CD4-positive, alpha-beta T cell treated with Interleukin-17A for 1 hour (primary cell): ENCODE results near the gene LIPM.

Source experiments
- DNase-seq: peaks from one replicate; pipeline ENCODE4 v3.0.0-alpha.2; 2020

The LIPM gene

DNA sequence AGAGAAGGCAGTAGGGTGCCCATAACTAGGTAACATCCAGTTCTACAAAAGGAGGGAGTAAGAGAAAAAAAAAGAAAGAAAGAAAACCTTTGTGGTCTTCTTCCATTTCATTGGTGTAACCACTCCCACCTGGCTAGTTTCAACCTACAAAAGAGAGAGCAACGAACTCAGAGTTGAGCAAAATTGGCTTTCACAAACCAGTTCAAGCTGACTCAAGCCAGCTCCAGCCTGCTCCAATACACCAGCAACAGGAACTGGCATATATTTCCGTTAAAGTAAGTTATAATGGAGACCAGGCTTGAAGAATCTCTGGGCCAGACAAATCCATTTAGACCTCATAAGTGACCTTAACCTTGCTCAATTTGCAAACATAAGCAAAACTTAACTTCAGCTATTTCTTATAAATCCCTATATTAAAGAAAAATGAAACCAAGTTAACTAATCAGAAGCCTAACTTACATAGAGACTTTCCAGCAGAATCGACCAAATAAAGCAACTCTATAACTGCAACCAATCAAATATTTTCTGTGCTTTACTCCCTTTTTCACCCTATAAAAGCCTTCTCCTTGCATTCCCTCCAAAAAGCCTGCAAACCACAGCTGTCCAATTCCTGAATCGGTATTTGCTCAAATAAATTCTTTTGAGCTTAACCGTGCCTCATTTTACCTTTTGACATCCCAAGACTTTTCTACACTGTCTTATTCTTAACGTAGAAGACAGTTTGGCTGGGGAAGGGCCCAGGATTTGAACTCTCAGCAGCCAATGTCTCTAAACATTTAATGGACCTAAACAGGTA is 39.0 kb downstream of the LIPM start:
- no peak for DNase-seq

- no peak for DNase-seq
Measured at GRCh38 chr10:88843171-88843570, 40.6 kb downstream of the LIPM start.

DNA sequence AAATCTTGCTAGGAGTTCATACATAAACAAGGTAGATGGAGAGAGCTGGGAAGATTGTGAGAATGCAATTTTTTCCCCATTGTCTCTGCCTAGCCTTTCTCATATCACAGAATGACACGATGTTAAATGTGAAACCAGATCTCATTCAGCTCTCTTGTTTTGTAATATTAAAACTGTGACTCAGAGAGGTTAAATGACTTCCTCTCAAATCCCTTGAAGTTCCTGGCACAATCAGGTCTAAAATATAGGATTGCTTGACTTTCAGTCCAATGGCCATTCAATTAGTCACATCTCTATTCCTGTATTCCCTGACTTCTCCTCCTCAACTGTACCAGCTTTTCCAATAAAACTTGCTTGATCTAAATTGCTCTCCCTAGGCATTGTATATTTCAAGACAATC is 46.0 kb downstream of the LIPM start:
- no peak for DNase-seq

GRCh38 chr10:88849234-88849633 is 46.7 kb downstream of the LIPM start:
- DNase-seq = no peak

- DNase-seq = no peak
Measured at GRCh38 chr10:88850712-88851111, 48.2 kb downstream of the LIPM start.

GRCh38 chr10:88851706-88852105 is 49.2 kb downstream of the LIPM start, which contains the start of gene ANKRD22:
TSS of gene ANKRD22 (minus strand) at chr10:88851844. CDS start at chr10:88851607, 237 bp downstream.
- no peak for DNase-seq

DNA sequence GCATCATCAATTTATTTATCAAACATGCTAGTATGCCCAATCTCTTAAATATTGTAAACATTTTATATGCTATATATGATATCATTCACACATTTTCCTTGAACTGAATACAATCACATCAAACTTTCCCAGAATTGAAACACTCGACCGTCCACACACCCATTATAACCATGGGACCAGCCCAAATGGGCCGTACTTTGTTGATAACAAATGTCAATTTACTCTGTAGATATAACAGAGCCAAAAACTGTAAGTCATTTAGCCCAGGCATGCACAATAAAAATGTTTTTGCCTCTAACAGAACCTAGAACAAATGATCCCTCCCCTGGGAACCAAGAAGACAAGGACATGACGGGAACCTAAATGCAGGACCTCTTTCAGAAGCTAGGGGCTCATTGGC is 49.8 kb downstream of the LIPM start:
- DNase-seq = no peak

- no peak for DNase-seq
Measured at GRCh38 chr10:88853155-88853881, 50.8 kb downstream of the LIPM start.

- no peak for DNase-seq
Measured at GRCh38 chr10:88854684-88855083, 52.2 kb downstream of the LIPM start.

DNA sequence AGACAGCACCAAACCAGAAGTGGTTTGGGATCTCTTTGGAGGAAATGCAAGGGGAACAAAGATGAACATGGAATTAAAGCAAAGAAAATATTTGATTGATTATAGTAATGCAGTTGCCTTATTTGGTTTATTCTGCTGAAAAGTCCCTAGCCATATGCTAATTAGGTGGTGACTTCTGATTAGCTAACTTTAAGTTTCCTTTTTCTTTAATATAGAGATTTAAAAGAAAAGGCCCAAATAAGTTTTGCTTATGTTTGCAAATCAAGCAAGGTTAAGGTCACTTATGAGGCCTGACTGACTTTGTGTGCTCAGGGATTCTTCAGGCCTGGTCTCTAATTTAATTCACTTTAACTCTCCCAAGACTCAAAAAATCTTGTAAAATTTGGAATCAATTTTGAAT is 55.3 kb downstream of the LIPM start:
- no peak for DNase-seq

- no peak for DNase-seq
Measured at GRCh38 chr10:88858491-88858890, 56.0 kb downstream of the LIPM start.

GRCh38 chr10:88861036-88861435 is 58.5 kb downstream of the LIPM start:
- DNase-seq = no peak

- DNase-seq = no peak
Measured at GRCh38 chr10:88865281-88865876, 62.8 kb downstream of the LIPM start.

GRCh38 chr10:88866454-88866853 is 63.9 kb downstream of the LIPM start:
- no peak for DNase-seq

DNA sequence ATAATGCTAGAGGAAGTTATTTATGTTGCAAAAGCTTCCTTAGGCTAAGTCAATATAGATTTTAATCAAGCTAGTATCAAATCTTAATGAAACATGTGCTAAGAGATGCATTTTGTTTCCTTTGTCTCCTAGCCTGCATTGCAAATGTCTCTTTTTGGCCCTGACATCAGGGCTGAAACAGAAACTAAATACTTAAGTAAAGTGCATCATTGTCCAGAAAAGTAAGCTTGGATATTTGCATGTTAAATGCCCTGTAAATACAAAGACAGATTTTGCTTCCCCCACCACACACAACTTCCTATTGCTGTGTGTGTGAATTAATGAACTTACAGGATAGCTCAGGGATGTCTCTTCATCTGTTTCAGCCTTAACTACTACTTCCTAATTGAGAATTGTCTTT is 67.6 kb downstream of the LIPM start:
- DNase-seq = no peak
